ENCODE data around the gene PLN.

PLN gene

GRCh38 chr6:118559659-118560058 is 11.6 kb downstream of the PLN start:
- H3K4me3 ChIP-seq (ENCODE audit: low read depth in 1 of 2, low read length in 2 of 2), result no peak overlapping the region
- H3K4me1 ChIP-seq (ENCODE audit: control insufficient read depth in 1 of 2, insufficient read depth in 2 of 2, low read length in 2 of 2), result peaks cover 0 to 18% of the 10 kb centered on the region in 2 donors
- H3K27me3 ChIP-seq (ENCODE audit: low read depth, low read length), result no peaks in the 10 kb centered on the region
- H3K9me3 ChIP-seq (ENCODE audit: control insufficient read depth in 1 of 2, low read length in 2 of 2), result no peaks in the 10 kb centered on the region
- H3K36me3 ChIP-seq (ENCODE audit: control insufficient read depth in 1 of 2, insufficient read depth in 2 of 2, low read length in 2 of 2), result no peaks in the 10 kb centered on the region
- no peak overlapping the region for H3K27ac ChIP-seq (ENCODE audit: low read length)

- Histone ChIP-seq H3K9me3 (ENCODE audit: control insufficient read depth in 1 of 2, low read length in 2 of 2) (no peaks in the 10 kb centered on the region), H3K4me3 (ENCODE audit: low read depth in 1 of 2, low read length in 2 of 2) (no peak overlapping the region), H3K27me3 (ENCODE audit: low read depth, low read length) (no peaks in the 10 kb centered on the region), H3K36me3 (ENCODE audit: control insufficient read depth in 1 of 2, insufficient read depth in 2 of 2, low read length in 2 of 2) (peaks cover 0 to 3% of the 10 kb centered on the region in 2 donors), H3K27ac (ENCODE audit: low read length) (no peak overlapping the region), H3K4me1 (ENCODE audit: control insufficient read depth in 1 of 2, insufficient read depth in 2 of 2, low read length in 2 of 2) (peaks cover 0 to 14% of the 10 kb centered on the region in 2 donors)
These were observed 14.2 kb downstream of the PLN start for GRCh38 chr6:118562248-118562647.

- Histone ChIP-seq H3K27ac (ENCODE audit: low read length) (no peak overlapping the region), H3K36me3 (ENCODE audit: control insufficient read depth in 1 of 2, insufficient read depth in 2 of 2, low read length in 2 of 2) (peaks cover 0 to 3% of the 10 kb centered on the region in 2 donors), H3K4me1 (ENCODE audit: control insufficient read depth in 1 of 2, insufficient read depth in 2 of 2, low read length in 2 of 2) (peaks cover 0 to 7% of the 10 kb centered on the region in 2 donors), H3K27me3 (ENCODE audit: low read depth, low read length) (no peaks in the 10 kb centered on the region), H3K4me3 (ENCODE audit: low read depth in 1 of 2, low read length in 2 of 2) (no peak overlapping the region), H3K9me3 (ENCODE audit: control insufficient read depth in 1 of 2, low read length in 2 of 2) (no peaks in the 10 kb centered on the region)
These were observed 14.9 kb downstream of the PLN start for GRCh38 chr6:118562959-118563358.

DNA sequence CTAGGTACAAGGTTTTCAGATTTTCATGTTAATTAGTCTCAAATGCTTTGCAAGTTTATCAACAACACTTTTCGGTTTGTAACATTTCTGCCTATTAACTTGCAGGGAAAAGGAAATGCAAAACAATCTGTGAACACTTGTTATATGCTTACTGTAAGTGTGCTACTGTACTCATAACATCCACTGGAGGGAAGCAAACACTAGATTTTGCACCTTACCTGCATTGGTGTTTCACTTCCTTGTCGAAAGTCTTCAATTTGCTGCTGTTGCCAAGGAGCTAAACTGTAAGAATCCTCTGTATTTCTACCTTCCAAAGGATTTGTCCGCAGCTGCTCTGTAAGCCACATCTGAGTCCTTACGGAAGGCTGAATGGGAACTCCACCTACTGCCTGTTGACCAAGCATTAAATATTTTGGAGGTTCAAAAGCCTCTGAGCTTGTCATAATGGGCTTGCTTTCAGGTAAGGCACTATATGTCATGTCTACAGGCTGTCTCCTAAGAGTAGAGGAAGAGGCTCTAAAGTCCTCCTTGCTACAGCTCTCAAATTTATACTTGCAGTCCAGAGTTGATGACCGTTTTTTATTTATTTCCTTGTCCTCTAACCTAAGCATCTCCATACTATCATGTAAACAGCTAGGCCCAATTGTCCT is 17.3 kb downstream of the PLN start:
- Histone ChIP-seq H3K36me3 (ENCODE audit: control insufficient read depth in 1 of 2, insufficient read depth in 2 of 2, low read length in 2 of 2) (peaks cover 0 to 3% of the 10 kb centered on the region in 2 donors), H3K9me3 (ENCODE audit: control insufficient read depth in 1 of 2, low read length in 2 of 2) (no peaks in the 10 kb centered on the region), H3K4me3 (ENCODE audit: low read depth in 1 of 2, low read length in 2 of 2) (no peak overlapping the region), H3K27ac (ENCODE audit: low read length) (no peak overlapping the region), H3K27me3 (ENCODE audit: low read depth, low read length) (no peaks in the 10 kb centered on the region), H3K4me1 (ENCODE audit: control insufficient read depth in 1 of 2, insufficient read depth in 2 of 2, low read length in 2 of 2) (peaks cover 0 to 3% of the 10 kb centered on the region in 2 donors)

- no peak overlapping the region for H3K4me3 ChIP-seq (ENCODE audit: low read depth in 1 of 2, low read length in 2 of 2)
- H3K9me3 ChIP-seq (ENCODE audit: control insufficient read depth in 1 of 2, low read length in 2 of 2), result no peaks in the 10 kb centered on the region
- H3K27ac ChIP-seq (ENCODE audit: low read length), result no peak overlapping the region
- H3K36me3 ChIP-seq (ENCODE audit: control insufficient read depth in 1 of 2, insufficient read depth in 2 of 2, low read length in 2 of 2), result peaks cover 0 to 3% of the 10 kb centered on the region in 2 donors
- no peaks in the 10 kb centered on the region for H3K4me1 ChIP-seq (ENCODE audit: control insufficient read depth in 1 of 2, insufficient read depth in 2 of 2, low read length in 2 of 2)
- H3K27me3 ChIP-seq (ENCODE audit: low read depth, low read length), result no peaks in the 10 kb centered on the region
These were observed 19.9 kb downstream of the PLN start for GRCh38 chr6:118567974-118568373.

DNA sequence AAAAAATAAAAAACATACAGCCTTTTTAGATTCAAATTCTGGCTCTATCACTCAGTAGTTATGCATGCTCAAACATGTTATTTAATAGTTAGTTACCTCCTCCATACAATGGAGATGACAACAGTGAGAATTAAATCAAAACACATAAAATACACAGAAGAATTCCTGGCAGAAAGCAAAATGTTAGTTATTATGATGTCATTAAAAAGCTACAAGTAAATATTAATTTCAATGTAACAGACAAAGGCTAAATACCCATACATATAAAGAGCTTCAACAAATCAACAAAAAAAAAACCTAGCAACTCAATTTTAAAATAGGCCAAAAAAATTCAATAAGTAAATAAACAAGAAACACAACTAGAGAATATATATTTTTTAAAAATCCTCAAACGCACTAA is 21.4 kb downstream of the PLN start:
- Histone ChIP-seq H3K36me3 (ENCODE audit: control insufficient read depth in 1 of 2, insufficient read depth in 2 of 2, low read length in 2 of 2) (peaks cover 0 to 11% of the 10 kb centered on the region in 2 donors), H3K27me3 (ENCODE audit: low read depth, low read length) (no peaks in the 10 kb centered on the region), H3K4me3 (ENCODE audit: low read depth in 1 of 2, low read length in 2 of 2) (no peak overlapping the region), H3K9me3 (ENCODE audit: control insufficient read depth in 1 of 2, low read length in 2 of 2) (peaks cover 8% of the 10 kb centered on the region in 2 donors), H3K4me1 (ENCODE audit: control insufficient read depth in 1 of 2, insufficient read depth in 2 of 2, low read length in 2 of 2) (no peaks in the 10 kb centered on the region), H3K27ac (ENCODE audit: low read length) (no peak overlapping the region)

GRCh38 chr6:118571121-118571520 is 23.0 kb downstream of the PLN start:
- H3K9me3 ChIP-seq (ENCODE audit: control insufficient read depth in 1 of 2, low read length in 2 of 2), result peaks cover 11 to 18% of the 10 kb centered on the region in 2 donors
- no peak overlapping the region for H3K27ac ChIP-seq (ENCODE audit: low read length)
- no peak overlapping the region for H3K4me3 ChIP-seq (ENCODE audit: low read depth in 1 of 2, low read length in 2 of 2)
- H3K27me3 ChIP-seq (ENCODE audit: low read depth, low read length), result no peaks in the 10 kb centered on the region
- no peaks in the 10 kb centered on the region for H3K4me1 ChIP-seq (ENCODE audit: control insufficient read depth in 1 of 2, insufficient read depth in 2 of 2, low read length in 2 of 2)
- peaks cover 0 to 11% of the 10 kb centered on the region in 2 donors for H3K36me3 ChIP-seq (ENCODE audit: control insufficient read depth in 1 of 2, insufficient read depth in 2 of 2, low read length in 2 of 2)

DNA sequence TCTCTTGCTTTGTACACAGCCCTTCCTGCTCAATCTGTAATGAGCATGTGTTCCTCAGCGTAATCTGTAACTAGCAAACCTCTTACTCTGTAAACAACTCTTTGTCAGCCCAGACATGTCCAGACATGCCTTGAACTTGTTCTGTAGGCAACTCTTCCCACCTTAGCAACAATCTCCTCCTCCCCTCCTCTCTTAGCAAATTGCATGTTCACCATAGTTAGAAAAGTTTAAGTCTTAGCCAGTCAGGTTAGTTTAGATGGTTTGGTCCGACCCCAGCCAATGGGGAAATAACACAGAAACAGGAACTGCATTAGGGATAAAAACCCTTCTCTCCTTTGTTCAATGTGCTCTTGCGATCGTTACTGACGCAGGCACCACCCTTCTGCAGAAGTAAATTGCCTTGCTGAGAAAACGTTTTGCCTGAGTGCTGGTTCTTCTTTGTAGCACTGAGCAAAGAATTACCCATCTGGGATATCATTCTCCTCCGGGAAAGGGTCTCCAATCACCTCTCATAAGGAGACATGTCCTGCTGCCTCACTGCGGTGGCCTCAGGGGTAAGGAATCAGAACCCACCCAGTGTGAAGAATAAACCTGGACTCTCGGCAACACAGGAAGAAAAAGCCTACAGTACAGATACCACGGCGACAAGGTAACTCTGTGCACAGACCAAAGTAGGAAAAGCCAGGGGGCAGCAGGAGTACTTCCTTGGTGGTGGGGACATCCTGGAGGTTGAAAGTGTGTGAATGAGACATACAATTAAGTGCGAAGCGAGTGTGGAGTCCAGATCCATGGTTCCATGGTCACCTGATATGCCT is 26.2 kb downstream of the PLN start:
- peaks cover 0 to 11% of the 10 kb centered on the region in 2 donors for H3K36me3 ChIP-seq (ENCODE audit: control insufficient read depth in 1 of 2, insufficient read depth in 2 of 2, low read length in 2 of 2)
- peak overlapping the region in 1 of 2 donors; percentile 38 for H3K4me3 ChIP-seq (ENCODE audit: low read depth in 1 of 2, low read length in 2 of 2)
- no peaks in the 10 kb centered on the region for H3K4me1 ChIP-seq (ENCODE audit: control insufficient read depth in 1 of 2, insufficient read depth in 2 of 2, low read length in 2 of 2)
- no peaks in the 10 kb centered on the region for H3K27me3 ChIP-seq (ENCODE audit: low read depth, low read length)
- H3K9me3 ChIP-seq (ENCODE audit: control insufficient read depth in 1 of 2, low read length in 2 of 2), result peaks cover 11 to 31% of the 10 kb centered on the region in 2 donors
- no peak overlapping the region for H3K27ac ChIP-seq (ENCODE audit: low read length)

DNA sequence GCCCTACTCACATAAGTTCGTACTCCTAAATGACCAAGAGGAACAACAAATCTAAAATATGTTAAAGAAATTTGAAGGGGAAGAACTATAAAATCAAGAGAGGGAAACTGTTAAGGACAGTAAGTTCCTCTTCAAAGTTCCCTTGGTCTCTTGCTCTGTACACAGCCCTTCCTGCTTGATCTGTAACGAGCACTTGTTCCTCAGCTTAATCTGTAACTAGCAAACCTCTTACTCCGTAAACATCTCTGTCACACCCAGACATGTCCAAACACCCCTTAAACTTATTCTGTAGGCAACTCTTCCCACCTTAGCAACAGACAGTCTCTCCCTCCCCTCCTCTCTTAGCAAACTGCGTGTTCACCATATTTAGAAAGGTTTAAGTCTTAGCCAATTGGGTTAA is 29.9 kb downstream of the PLN start:
- Histone ChIP-seq H3K4me3 (ENCODE audit: low read depth in 1 of 2, low read length in 2 of 2) (no peak overlapping the region), H3K27ac (ENCODE audit: low read length) (no peak overlapping the region), H3K9me3 (ENCODE audit: control insufficient read depth in 1 of 2, low read length in 2 of 2) (peaks cover 11 to 31% of the 10 kb centered on the region in 2 donors), H3K27me3 (ENCODE audit: low read depth, low read length) (no peaks in the 10 kb centered on the region), H3K36me3 (ENCODE audit: control insufficient read depth in 1 of 2, insufficient read depth in 2 of 2, low read length in 2 of 2) (peaks cover 0 to 11% of the 10 kb centered on the region in 2 donors), H3K4me1 (ENCODE audit: control insufficient read depth in 1 of 2, insufficient read depth in 2 of 2, low read length in 2 of 2) (no peaks in the 10 kb centered on the region)

DNA sequence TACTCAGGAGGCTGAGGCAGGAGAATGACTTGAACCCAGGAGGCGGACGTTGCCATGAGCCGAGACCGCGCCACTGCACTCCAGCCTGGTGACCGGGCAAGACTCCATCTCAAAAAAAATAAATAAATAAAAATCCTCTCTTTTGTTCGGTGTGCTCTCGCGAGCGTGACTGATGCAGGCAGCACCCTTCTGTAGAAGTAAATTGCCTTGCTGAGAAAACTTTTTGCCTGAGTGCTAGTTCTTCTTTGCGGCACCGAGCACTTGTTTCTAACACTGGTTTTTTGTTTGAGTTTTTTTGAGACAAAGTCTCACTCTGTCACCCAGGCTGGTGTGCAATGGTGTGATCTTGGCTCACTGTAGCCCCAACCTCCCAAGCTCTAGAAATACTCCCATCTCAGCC is 30.5 kb downstream of the PLN start:
- Histone ChIP-seq H3K4me3 (ENCODE audit: low read depth in 1 of 2, low read length in 2 of 2) (no peak overlapping the region), H3K27ac (ENCODE audit: low read length) (no peak overlapping the region), H3K9me3 (ENCODE audit: control insufficient read depth in 1 of 2, low read length in 2 of 2) (peaks cover 11 to 31% of the 10 kb centered on the region in 2 donors), H3K27me3 (ENCODE audit: low read depth, low read length) (no peaks in the 10 kb centered on the region), H3K36me3 (ENCODE audit: control insufficient read depth in 1 of 2, insufficient read depth in 2 of 2, low read length in 2 of 2) (peaks cover 0 to 11% of the 10 kb centered on the region in 2 donors), H3K4me1 (ENCODE audit: control insufficient read depth in 1 of 2, insufficient read depth in 2 of 2, low read length in 2 of 2) (no peaks in the 10 kb centered on the region)

GRCh38 chr6:118579786-118580185 is 31.7 kb downstream of the PLN start:
- Histone ChIP-seq H3K27ac (ENCODE audit: low read length) (no peak overlapping the region), H3K27me3 (ENCODE audit: low read depth, low read length) (no peaks in the 10 kb centered on the region), H3K9me3 (ENCODE audit: control insufficient read depth in 1 of 2, low read length in 2 of 2) (peaks cover under 1 to 20% of the 10 kb centered on the region in 2 donors), H3K4me1 (ENCODE audit: control insufficient read depth in 1 of 2, insufficient read depth in 2 of 2, low read length in 2 of 2) (no peaks in the 10 kb centered on the region), H3K4me3 (ENCODE audit: low read depth in 1 of 2, low read length in 2 of 2) (no peak overlapping the region), H3K36me3 (ENCODE audit: control insufficient read depth in 1 of 2, insufficient read depth in 2 of 2, low read length in 2 of 2) (peaks cover 0 to 1% of the 10 kb centered on the region in 2 donors)
